ENCODE measurements around the gene MCM7. TPM values are rescaled to one million over a fixed set of nuclear protein-coding genes. Genes with fewer than 3 reads are reported as not detected.

The MCM7 gene
- total RNA-seq, 1 donor from 2014 or later: 101 TPM

DNA sequence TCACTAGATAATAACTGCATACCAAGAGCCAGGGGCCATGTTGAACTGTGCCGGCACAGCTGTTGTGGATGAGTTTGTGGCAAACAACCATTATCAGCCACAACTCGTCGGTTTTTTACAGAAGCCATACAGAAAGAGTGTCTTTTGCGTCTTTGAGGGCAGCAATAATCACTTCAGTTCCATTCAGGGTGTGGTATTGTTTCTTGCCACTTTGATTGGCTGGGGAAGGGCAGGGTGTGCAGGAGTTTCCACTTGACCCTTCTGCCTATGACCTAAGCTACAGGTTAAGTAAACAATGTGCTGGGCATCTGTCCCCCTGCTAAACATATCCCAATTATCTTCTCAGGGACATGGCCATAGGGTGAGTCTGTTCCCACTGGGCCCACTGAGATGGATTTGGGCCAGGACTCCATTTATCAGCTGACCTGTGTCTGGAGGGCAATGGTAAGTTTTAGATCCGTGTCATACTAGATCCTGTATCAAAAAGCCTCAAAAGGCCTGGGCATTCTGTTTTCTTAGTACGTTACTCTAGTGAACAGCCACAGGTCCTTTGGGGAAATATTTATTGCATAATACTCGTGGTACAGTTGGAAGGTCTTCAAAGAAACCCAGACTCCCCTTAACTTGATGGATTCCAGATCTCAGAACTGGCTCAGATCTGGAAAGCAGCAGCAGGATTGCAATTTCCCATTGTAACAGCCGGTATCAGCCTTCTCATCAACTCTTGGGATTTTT lies 35.6 kb downstream of the MCM7 start:
- Histone ChIP-seq H3K27me3 (ENCODE audit: control insufficient read depth, insufficient read depth, low read length) (no peaks in the 10 kb centered on the region), H3K4me3 (ENCODE audit: low read depth, low read length) (no peak overlapping the region), H3K36me3 (ENCODE audit: control insufficient read depth, insufficient read depth, low read length) (peaks cover 1% of the 10 kb centered on the region)
- TF ChIP-seq, protein P1, sequence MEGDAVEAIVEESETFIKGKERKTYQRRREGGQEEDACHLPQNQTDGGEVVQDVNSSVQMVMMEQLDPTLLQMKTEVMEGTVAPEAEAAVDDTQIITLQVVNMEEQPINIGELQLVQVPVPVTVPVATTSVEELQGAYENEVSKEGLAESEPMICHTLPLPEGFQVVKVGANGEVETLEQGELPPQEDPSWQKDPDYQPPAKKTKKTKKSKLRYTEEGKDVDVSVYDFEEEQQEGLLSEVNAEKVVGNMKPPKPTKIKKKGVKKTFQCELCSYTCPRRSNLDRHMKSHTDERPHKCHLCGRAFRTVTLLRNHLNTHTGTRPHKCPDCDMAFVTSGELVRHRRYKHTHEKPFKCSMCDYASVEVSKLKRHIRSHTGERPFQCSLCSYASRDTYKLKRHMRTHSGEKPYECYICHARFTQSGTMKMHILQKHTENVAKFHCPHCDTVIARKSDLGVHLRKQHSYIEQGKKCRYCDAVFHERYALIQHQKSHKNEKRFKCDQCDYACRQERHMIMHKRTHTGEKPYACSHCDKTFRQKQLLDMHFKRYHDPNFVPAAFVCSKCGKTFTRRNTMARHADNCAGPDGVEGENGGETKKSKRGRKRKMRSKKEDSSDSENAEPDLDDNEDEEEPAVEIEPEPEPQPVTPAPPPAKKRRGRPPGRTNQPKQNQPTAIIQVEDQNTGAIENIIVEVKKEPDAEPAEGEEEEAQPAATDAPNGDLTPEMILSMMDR (IDR thresholded peaks at IDR 0.05; ENCODE audit: insufficient read depth, low read length, poor library complexity, severe bottlenecking): no peak
- DNase-seq (ENCODE audit: low read depth): no peak

DNA sequence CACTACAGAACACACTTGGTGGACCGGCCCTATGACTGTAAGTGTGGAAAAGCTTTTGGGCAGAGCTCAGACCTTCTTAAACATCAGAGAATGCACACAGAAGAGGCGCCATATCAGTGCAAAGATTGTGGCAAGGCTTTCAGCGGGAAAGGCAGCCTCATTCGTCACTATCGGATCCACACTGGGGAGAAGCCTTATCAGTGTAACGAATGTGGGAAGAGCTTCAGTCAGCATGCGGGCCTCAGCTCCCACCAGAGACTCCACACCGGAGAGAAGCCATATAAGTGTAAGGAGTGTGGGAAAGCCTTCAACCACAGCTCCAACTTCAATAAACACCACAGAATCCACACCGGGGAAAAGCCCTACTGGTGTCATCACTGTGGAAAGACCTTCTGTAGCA lies 37.0 kb downstream of the MCM7 start:
- no peaks in the 10 kb centered on the region for H3K27me3 ChIP-seq (ENCODE audit: control insufficient read depth, insufficient read depth, low read length)
- H3K36me3 ChIP-seq (ENCODE audit: control insufficient read depth, insufficient read depth, low read length): no peaks in the 10 kb centered on the region
- H3K4me3 ChIP-seq (ENCODE audit: low read depth, low read length): no peak overlapping the region
- DNase-seq (ENCODE audit: low read depth): no peak
- TF ChIP-seq, protein P1 (IDR thresholded peaks at IDR 0.05; ENCODE audit: insufficient read depth, low read length, poor library complexity, severe bottlenecking): no peak

DNA sequence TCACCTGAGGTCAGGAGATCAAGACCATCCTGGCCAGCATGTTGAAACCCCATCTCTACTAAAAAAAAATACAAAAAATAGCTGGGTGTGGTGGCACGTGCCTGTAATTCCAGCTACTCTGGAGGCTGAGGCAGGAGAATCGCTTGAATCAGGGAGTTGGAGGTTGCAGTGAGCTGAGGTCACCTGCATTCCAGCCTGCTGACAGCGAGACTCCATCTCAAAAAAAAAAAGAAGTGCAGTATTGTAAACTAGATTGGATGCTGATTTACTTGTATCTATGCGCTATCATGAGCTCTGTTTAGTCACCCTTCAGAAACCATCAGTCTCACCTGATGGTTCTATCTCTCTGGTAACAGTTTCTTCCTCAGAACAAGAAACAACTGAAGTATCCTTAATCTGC lies 37.8 kb downstream of the MCM7 start:
- H3K27me3 ChIP-seq (ENCODE audit: control insufficient read depth, insufficient read depth, low read length): no peaks in the 10 kb centered on the region
- H3K36me3 ChIP-seq (ENCODE audit: control insufficient read depth, insufficient read depth, low read length): peaks cover under 1% of the 10 kb centered on the region
- TF ChIP-seq, protein P1 (IDR thresholded peaks at IDR 0.05; ENCODE audit: insufficient read depth, low read length, poor library complexity, severe bottlenecking): no peak
- no peak for DNase-seq (ENCODE audit: low read depth)
- no peak overlapping the region for H3K4me3 ChIP-seq (ENCODE audit: low read depth, low read length)

DNA sequence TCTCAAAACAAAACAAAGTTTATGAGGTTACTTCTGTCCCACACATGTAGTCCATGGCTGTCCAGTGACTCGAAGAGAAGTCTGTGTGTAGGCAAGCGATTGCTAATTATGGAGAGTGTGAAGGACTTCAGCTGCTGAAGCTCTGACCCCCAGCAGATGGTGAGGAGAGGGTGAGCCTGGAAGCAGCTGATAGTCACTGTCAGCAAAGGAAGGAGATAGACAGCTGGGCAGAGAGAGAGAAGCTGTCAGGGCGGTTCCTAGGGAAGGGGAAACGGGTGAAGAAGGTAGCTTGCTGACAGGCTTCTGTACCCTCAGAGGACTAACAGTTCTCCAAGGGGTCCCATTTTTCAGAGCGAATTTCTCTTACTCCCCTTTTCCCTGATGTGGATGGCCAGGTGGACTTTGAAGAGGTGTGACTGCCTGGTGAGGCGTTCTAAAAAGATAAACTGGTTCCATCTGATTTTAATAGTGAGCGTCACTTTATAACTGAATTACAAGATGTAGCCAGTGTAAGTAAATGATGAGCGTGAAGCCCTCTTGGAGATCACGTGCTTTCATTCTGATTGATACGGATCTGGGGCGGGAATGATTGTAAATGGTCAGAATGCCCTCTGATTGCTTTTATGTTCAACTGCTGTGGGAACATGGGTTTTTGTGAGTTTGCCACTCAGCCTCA lies 39.5 kb downstream of the MCM7 start:
- Histone ChIP-seq H3K27me3 (ENCODE audit: control insufficient read depth, insufficient read depth, low read length) (no peaks in the 10 kb centered on the region), H3K36me3 (ENCODE audit: control insufficient read depth, insufficient read depth, low read length) (peaks cover 3% of the 10 kb centered on the region), H3K4me3 (ENCODE audit: low read depth, low read length) (no peak overlapping the region)
- TF ChIP-seq, protein P1 (IDR thresholded peaks at IDR 0.05; ENCODE audit: insufficient read depth, low read length, poor library complexity, severe bottlenecking): no peak
- DNase-seq (ENCODE audit: low read depth): no peak

DNA sequence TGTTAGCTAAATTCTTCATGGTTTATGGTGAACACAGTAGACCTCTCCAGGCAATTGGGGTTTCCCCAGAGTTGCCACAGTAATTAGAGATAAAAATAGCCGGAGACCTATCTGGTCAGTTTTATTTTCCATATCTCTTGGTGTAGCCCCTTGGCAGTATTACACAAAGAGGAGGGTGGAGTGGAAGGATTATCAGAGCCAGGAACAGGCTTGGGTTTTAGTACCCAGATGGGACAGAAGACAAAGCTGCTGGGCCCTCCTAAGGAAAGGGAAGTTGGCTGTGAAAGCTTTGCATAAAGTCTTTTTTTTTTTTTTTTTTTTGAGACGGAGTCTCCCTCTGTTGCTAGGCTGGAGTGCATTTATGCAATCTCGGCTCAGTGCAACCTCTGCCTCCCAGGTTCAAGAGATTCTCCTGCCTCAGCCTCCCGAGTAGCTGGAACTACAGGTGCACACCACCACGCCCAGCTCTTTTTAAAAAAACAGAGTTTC lies 41.9 kb downstream of the MCM7 start:
- peaks cover 3% of the 10 kb centered on the region for H3K36me3 ChIP-seq (ENCODE audit: control insufficient read depth, insufficient read depth, low read length)
- TF ChIP-seq, protein P1 (IDR thresholded peaks at IDR 0.05; ENCODE audit: insufficient read depth, low read length, poor library complexity, severe bottlenecking): no peak
- no peak for DNase-seq (ENCODE audit: low read depth)
- no peaks in the 10 kb centered on the region for H3K27me3 ChIP-seq (ENCODE audit: control insufficient read depth, insufficient read depth, low read length)
- no peak overlapping the region for H3K4me3 ChIP-seq (ENCODE audit: low read depth, low read length)
